ENCODE measurements around the gene PAIP2B. TPM values are rescaled to one million over a fixed set of nuclear protein-coding genes. Genes with fewer than 3 reads are reported as not detected.

PAIP2B gene
- total RNA-seq, 1 experiment from 2014 or later, result 1.1 TPM

DNA sequence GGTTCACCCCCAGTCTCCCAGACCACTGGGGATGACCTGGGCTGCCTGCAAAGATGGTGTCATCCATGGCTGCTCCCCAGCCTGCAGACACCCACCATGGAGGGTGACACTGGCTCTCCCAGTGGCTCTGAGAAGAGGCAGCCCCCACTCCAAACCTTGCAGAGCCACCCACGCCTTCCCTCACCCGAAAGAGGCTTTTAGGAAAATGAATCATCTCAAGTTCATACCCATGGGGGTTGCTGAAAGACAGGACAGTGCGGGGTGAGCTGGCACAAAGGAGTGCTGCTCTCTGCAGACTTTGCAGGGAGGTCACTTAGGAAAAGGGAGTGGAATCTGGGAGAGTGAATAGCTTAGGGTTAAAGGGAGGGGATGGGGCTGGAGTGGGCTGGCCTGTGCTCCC, 60.1 kb downstream of the PAIP2B start:
- ChIA-PET CTCF (no interaction called here), POLR2A (ENCODE audit: low non-redundant PET) (no interaction called here)
- Histone ChIP-seq H3K27ac (ENCODE audit: low read depth, low read length, poor library complexity, severe bottlenecking) (no peak overlapping the region), H3K4me1 (ENCODE audit: insufficient read depth, low read length, poor library complexity, severe bottlenecking) (no peaks in the 10 kb centered on the region), H3K27me3 (replicated peaks; ENCODE audit: insufficient read depth, low read depth, low read length, poor library complexity) (no peaks in the 10 kb centered on the region), H3K9me3 (ENCODE audit: low read depth, low read length, poor library complexity, severe bottlenecking) (no peaks in the 10 kb centered on the region), H3K36me3 (ENCODE audit: insufficient read depth, low read length, poor library complexity, severe bottlenecking) (no peaks in the 10 kb centered on the region), H3K4me3 (ENCODE audit: low read depth, low read length, poor library complexity, severe bottlenecking) (no peak overlapping the region)
- TF ChIP-seq EZH2 (IDR thresholded peaks at IDR 0.05; ENCODE audit: borderline replicate concordance, low read depth, low read length, poor library complexity, severe bottlenecking), result no peak
- TF ChIP-seq, protein P1, sequence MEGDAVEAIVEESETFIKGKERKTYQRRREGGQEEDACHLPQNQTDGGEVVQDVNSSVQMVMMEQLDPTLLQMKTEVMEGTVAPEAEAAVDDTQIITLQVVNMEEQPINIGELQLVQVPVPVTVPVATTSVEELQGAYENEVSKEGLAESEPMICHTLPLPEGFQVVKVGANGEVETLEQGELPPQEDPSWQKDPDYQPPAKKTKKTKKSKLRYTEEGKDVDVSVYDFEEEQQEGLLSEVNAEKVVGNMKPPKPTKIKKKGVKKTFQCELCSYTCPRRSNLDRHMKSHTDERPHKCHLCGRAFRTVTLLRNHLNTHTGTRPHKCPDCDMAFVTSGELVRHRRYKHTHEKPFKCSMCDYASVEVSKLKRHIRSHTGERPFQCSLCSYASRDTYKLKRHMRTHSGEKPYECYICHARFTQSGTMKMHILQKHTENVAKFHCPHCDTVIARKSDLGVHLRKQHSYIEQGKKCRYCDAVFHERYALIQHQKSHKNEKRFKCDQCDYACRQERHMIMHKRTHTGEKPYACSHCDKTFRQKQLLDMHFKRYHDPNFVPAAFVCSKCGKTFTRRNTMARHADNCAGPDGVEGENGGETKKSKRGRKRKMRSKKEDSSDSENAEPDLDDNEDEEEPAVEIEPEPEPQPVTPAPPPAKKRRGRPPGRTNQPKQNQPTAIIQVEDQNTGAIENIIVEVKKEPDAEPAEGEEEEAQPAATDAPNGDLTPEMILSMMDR (conservative IDR thresholded peaks at IDR 0.05; ENCODE audit: low read depth, low read length), result no peak
- intact Hi-C loops (cut with micrococcal nuclease; ENCODE audit: unreplicated experiment), result no loop called here
- no TSS peak for BruUV-seq (replicated peaks)
- peak; percentile 14 for DNase-seq (ENCODE audit: low spot score)

DNA sequence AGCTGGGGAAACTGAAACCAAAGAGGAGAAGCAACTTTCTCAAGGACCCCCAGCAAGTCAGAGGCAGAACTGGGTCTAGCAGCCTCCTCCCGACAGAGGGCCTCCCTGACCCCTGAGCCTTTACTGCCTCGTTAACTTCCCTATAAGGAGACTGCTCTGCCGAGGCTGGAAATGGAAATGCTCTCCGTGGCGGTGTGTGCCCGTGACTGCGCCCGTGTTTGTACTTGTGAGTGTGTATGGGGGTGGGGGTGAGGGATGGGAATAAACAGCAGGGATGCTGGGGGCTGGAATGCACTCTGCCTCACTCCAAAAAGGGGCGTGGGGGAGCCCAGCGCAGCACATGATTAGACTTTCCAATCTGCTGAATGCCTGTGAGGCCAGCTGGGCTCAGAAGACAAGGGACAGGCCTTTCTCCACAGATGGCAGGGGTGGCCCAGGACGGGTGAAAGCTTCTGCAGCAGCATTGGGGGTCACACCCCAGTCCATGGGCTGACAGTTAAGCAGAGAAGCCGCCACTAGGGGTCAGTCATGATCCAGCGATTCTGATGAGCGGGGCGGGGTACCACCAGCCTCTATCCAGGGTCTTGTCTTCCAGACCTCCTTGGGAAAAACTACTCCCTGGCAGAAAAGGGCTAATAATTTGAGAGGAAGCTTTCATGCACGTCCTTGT, 69.6 kb downstream of the PAIP2B start:
- ChIA-PET CTCF (interaction anchor here (0.6 to 1.1 kb wide), 2 partner anchors 143 to 293 kb away, joined by 3 to 4 read pairs; no protein-coding TSS in a partner anchor), POLR2A (ENCODE audit: low non-redundant PET) (no interaction called here)
- Histone ChIP-seq H3K9me3 (ENCODE audit: low read depth, low read length, poor library complexity, severe bottlenecking) (no peaks in the 10 kb centered on the region), H3K4me1 (ENCODE audit: insufficient read depth, low read length, poor library complexity, severe bottlenecking) (peaks cover 6% of the 10 kb centered on the region), H3K36me3 (ENCODE audit: insufficient read depth, low read length, poor library complexity, severe bottlenecking) (no peaks in the 10 kb centered on the region), H3K27ac (ENCODE audit: low read depth, low read length, poor library complexity, severe bottlenecking) (no peak overlapping the region), H3K27me3 (replicated peaks; ENCODE audit: insufficient read depth, low read depth, low read length, poor library complexity) (no peaks in the 10 kb centered on the region), H3K4me3 (ENCODE audit: low read depth, low read length, poor library complexity, severe bottlenecking) (peak overlapping the region; percentile 17)
- peak; percentile 69 for DNase-seq (ENCODE audit: low spot score)
- BruUV-seq (replicated peaks), result no TSS peak
- TF ChIP-seq, protein P1 (conservative IDR thresholded peaks at IDR 0.05; ENCODE audit: low read depth, low read length), result peak; percentile 79
- TF ChIP-seq EZH2 (IDR thresholded peaks at IDR 0.05; ENCODE audit: borderline replicate concordance, low read depth, low read length, poor library complexity, severe bottlenecking), result no peak
- intact Hi-C loops (cut with micrococcal nuclease; ENCODE audit: unreplicated experiment), result loop anchor here (1.0 to 10.0 kb wide), 2 partner anchors 138 to 353 kb away; no protein-coding TSS in a partner anchor

DNA sequence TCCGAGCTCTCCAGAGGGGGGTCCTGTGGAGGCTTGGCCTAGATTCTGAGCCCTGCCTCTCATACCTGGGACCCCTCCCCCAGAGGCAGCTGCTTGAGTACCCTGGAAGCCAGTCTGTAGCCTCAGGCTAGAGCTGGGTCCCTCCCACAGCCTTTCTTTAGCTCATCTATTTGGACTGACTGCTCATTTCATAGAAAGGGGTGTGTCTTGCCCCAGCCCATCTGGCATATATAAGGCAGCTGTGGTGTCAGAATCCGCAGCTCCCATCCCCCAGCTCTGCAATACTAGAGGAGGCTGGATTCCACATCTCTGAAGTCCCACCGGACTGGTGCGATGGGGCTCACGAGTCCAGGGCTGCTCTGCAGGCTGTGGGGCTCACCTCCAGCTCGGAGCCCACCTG, 70.3 kb downstream of the PAIP2B start:
- ChIA-PET CTCF (interaction anchor here (0.6 to 1.6 kb wide), 3 partner anchors 56 to 293 kb away, joined by 3 to 11 read pairs (median 4); no protein-coding TSS in a partner anchor), POLR2A (ENCODE audit: low non-redundant PET) (no interaction called here)
- Histone ChIP-seq H3K27me3 (replicated peaks; ENCODE audit: insufficient read depth, low read depth, low read length, poor library complexity) (no peaks in the 10 kb centered on the region), H3K27ac (ENCODE audit: low read depth, low read length, poor library complexity, severe bottlenecking) (no peak overlapping the region), H3K9me3 (ENCODE audit: low read depth, low read length, poor library complexity, severe bottlenecking) (no peaks in the 10 kb centered on the region), H3K4me3 (ENCODE audit: low read depth, low read length, poor library complexity, severe bottlenecking) (peak overlapping the region; percentile 17), H3K4me1 (ENCODE audit: insufficient read depth, low read length, poor library complexity, severe bottlenecking) (peaks cover 6% of the 10 kb centered on the region), H3K36me3 (ENCODE audit: insufficient read depth, low read length, poor library complexity, severe bottlenecking) (no peaks in the 10 kb centered on the region)
- TF ChIP-seq, protein P1 (conservative IDR thresholded peaks at IDR 0.05; ENCODE audit: low read depth, low read length), result no peak
- no peak for TF ChIP-seq EZH2 (IDR thresholded peaks at IDR 0.05; ENCODE audit: borderline replicate concordance, low read depth, low read length, poor library complexity, severe bottlenecking)
- intact Hi-C loops (cut with micrococcal nuclease; ENCODE audit: unreplicated experiment), result loop anchor here (10.0 kb wide), 1 partner anchor 138 kb away; no protein-coding TSS in a partner anchor
- DNase-seq (ENCODE audit: low spot score), result peak; percentile 73
- no TSS peak for BruUV-seq (replicated peaks)
